GM18505 (cell line): ENCODE results near the gene MBD4.
A peak's percentile ranks its signal among the peaks of the same experiment; 100 is the strongest.
"Not testable (repeated sequence)": the region's sequence is repeated elsewhere in the genome, so short reads cannot be mapped to it uniquely, and the experiment has no call there.

ENCODE experiments used
- ATAC-seq: cut with Tn5 transposase; IDR thresholded peaks from one replicate; pipeline ENCODE4 v1.9.1; 2021; ENCODE audit not compliant: unreplicated experiment
- POLR2A ChIP-seq: IDR thresholded peaks from 4 replicates; pipeline ENCODE4 v1.6.1; 2011; ENCODE audit warnings: borderline replicate concordance; ENCODE audit not compliant: insufficient read depth, insufficient read length; ENCODE audit errors: extremely low read depth

MBD4 gene

DNA sequence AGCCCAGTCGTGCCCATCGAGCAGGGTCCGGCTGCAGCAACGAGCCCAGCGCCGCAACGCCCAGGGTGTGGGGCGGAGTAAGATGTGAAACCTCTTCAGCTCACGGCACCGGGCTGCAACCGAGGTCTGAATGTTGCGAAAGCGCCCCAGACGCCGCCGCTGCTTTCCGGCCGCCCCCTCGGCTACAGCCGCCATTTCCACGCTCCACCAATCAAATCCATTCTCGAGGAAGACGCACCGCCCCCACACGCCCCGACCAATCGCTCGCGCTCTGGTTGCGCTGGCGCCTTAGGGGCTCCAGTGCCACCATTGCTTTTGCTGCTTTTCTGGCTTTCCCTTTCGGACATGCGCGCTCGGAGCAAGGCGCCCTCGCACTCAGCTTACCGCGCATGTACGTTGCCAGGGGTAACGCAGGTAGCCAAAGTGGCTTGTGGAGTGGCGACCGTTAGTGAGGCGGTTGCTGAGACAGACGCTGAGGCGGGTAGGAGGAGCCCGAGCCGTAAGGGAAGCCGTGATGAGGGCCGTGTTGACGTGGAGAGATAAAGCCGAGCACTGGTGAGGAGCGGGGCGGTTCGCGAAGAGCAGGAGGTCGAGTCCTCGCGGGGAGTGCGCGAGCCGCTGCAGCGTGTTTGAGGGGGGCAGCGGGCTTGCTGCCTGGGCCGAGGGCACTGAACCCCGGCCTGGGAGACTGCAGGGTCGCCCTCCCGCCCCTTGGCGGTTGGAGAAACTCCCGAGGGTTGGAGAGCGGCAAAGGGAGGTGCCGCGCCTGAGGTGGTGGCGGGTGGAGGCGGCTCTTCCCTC is at the start of gene MBD4, which contains the start of gene IFT122:
Gene MBD4, minus strand, starts transcription at position 132 of the 801 bp plus-strand sequence. Its CDS starts 115 bp downstream, at position 17.
Gene IFT122, plus strand, starts transcription at position 408 of the 801 bp plus-strand sequence. Its CDS starts 107 bp downstream, at position 515.
- TF ChIP-seq POLR2A = peak; percentile 89
- ATAC-seq = peak; percentile 82

DNA sequence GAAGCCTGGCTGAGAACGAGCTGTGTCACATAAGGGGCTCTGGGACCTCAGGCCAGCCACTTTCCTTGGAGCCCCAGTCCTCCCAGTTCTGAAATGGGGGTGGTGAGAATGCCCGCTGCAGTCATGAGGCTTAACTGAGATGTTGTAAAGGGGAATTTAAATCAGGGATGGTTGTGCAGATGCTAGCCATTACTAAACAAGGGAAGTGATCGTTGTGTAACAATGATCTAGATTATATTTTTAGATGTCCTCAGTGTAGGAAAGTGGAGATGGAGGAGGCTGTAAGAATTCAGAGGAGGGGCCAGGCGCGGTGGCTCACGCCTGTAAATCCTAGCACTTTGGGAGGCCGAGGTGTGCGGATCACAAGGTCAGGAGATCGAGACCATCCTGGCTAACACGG is 49.5 kb upstream of the MBD4 start:
- not testable (repeated sequence) for ATAC-seq

DNA sequence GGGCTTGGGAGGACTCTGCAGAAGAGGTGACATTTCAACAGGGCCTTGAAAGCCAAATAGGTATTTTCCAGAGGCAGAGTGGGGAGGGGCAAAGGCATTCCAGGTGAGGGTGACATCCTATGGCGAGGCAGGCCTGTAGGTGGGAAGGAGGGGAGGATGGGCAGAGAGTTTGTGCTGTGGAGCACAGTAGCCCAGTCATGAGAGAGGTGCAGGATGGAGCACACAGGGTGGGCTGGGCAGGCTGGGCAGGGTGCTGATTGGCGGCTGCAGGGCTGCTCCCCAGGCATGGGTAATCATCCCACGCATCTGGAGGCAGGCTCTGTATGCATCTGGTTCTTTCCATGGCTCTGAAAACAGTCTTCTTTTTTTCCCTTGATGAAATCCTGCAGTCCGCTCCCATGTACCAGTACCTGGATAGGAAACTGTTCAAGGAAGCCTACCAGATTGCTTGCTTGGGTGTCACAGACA is 48.2 kb upstream of the MBD4 start:
- not testable (repeated sequence) for ATAC-seq

DNA sequence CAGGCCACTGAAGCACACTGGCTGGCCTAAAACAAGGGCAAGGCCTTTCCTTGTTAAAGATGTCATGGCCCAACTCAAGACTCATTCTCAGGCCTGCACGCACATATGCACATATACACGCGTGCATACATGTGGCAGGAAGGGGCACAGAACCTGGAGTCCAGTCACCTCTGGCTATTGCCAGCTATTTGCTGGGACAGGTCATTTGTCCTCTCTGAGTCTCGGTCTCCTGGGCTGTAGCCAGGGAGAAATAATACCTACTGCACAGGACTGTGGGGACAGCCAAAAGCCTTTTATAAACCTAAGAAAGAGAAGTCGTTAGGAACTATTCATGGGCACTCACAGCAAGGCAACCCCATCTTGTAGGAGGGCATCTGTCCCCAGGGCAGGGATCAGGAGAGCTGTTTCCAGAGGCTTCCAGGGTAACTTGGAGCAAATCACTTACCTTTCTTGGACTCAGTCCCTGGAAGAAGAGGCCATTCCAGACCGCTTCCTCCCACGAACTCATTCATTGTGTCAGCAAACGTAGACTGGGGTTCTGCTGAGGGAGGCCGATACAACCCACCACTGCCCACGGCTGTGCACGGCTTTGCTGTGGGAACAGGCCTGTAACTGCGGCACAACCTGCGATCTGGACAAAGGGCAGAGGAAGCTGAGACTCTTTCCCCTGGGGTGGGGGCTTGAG is 47.6 kb upstream of the MBD4 start:
- no peak for TF ChIP-seq POLR2A
- no peak for ATAC-seq

DNA sequence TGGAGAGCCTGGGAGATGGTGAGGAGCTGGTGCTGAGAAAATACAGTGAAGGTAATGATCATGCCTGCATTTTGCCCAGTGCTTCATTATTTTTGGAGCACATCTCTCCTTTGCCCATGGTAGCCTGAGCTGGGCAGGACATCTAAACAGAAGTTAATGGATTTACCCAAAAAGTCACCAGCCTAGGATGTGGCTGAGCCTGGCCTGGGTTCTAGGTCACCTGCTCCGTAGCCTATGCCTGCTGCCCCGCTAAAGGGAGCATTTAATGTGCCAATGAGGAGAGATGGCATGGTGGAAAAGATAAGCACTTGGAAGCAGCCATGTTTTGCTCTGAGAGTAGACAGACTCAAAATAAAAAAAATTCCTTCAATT is 46.9 kb upstream of the MBD4 start:
- TF ChIP-seq POLR2A = no peak
- ATAC-seq = no peak

DNA sequence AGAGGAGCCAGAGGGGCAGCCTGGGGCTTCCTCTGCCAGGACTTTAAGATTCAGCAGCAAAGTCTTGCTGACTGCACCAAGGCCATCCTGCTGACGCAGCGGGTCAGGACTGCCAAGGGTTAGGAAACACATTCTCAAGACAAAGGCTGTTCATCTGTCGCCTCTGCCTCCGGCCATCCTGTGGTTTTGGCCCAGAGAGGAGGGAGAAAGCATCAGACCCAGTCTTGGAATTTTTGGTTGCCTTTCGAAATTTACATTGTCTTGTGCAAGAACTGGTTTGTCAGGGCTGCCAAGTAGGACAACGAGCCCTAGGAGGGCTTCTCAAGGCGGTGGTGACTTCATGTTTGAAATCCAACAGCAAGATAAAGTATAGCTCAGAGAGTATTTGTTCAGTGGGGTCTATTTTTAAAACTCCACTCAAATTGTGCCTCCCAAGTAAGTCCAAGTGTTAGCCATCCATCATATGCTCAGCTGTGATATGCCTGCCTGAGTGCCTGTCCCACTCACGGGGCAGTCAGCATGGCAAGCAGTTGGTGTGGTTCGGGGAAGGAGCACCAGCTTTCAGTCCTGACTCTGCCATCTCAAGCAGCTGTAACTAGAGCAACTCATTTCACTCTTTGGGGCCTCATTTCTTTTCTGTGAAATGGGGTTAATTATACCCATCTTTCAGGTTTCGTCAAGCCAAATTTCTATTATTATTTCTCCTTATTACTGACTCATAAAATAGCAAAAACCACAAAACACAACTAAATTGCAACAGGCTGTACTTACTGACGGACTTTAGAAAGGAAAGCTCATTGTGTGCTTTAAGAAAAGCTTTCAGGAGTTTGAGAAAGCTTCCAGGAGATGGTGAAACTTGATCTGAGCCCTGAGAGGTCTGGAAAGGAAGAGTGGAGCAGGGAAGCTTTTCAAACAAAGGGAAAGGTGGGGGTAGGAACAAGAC is 46.2 kb upstream of the MBD4 start:
- ATAC-seq = no peak
- no peak for TF ChIP-seq POLR2A

DNA sequence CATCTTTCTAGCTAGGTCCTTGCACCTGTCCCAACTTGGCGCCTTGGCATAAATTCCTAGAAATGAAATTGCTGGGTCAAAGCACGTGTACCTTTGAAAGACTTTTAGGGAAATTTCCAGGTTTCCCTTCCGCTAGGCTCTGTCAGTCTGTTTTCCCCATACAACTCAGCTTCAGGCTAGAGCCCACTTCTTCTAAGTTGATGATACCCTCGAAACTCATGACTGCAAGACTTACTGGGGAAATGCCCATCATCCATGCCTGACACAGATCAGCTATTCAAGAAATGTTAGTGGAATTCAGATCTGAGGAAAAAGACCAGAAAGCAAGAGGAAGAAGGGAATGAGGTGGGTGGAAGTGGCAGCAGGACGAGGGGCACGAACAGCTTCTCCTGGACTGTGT is 45.4 kb upstream of the MBD4 start:
- ATAC-seq = not testable (repeated sequence)

DNA sequence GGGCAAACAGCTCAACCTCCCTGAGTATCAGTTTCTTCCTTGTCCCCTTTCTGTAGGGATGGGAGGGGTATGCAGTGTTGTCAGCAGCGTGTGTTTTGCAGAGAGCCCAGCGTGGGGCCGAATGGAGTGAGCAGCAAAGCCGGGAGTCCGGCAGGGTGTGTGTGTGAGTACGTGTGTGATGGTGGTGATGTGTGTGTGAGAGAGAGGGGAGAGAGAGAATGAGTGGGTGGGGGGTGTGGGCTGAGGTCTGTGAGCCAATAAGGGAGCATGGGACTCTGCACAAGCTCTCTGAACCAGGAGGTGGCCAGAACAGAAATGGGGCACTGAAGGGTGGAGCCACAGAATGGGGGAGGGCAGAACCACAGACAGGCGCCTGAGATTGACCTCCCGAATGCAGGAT is 44.1 kb upstream of the MBD4 start:
- TF ChIP-seq POLR2A = no peak
- ATAC-seq = no peak

DNA sequence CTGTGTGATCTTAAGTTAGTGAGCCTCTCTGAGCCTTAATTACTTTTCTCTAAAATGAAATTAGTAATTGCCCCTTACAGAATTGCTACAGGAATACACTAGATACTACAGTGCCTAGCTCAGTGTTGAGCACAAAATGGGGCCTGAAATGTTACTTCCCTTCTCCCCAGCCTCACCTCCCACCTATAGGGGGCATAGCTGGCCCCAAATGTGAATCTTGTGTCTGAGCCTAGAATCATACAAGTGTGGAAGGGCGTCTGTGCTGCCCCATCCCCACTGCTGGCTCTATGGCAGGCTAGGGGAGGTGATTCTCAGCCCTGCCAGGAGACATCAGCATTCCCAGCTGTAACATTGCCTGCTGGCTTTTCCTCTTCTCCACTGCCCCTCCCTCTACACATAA is 43.0 kb upstream of the MBD4 start:
- no peak for TF ChIP-seq POLR2A
- no peak for ATAC-seq

DNA sequence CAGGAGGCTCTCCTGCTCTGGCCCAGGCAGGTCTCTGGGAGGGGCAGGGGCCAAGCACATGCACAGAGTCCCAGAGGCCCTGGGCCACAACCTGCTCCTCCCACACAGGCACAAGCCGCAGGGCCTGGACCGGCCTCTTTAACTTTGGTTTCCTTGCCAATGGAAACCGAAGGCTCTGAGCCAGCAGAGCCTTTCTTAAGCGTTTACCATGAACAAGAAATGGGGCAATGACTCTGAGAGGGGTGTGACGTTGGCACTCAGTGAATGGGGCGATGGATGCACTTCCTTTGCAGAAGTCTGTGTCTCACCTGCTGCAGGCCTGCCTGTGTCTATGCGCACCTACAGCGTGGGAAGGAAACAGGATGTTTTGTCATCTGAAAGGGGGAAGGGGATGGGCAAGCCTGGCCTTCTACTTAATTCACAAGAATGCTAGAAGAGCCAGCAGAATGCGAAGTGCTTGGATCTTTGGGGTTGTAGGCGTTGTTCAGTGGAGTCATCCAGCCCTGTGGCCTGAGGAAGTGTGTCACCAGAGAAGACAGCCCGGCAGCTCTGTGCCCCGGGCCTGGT is 42.1 kb upstream of the MBD4 start:
- ATAC-seq = no peak
- TF ChIP-seq POLR2A = no peak

DNA sequence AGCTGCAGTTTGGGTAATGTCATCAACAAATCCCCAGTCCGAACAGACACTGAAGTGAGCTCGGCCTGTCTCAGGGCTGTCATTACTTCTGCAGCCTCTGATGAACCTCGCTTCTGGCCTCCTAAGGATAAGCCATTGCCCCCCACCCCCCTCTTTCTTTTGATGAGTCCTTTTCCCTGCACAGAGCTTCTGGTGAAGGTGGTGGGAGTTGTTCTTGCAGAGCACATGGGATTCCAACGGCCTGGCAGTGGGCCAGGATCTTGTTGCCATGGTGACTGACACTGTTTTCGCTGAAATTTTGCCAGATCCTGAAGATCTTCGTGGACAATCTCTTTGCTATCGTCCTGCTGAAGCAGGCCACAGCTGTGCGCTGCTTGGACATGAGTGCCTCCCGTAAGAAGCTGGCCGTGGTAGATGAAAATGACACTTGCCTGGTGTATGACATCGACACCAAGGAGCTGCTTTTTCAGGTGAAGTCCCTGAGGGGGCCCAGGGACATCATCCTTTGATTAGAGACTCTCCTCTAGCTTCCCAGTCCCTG is 41.5 kb upstream of the MBD4 start:
- ATAC-seq = not testable (repeated sequence)

DNA sequence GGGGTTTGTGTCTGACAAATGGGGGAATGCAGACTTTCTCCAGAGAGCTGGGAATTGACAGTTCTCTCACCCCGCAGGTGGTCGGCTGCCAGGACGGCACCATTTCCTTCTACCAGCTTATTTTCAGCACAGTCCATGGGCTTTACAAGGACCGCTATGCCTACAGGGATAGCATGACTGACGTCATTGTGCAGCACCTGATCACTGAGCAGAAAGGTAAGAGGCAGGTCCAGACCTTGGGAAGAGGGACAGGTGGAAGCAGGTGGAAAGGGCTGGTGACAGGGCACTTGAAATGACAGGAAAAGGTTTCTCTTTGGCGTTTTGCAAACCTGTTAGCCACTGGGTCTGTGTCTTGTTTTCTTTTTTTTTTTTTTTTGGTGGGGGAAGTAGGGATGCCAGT is 36.8 kb upstream of the MBD4 start:
- no peak for TF ChIP-seq POLR2A
- no peak for ATAC-seq

DNA sequence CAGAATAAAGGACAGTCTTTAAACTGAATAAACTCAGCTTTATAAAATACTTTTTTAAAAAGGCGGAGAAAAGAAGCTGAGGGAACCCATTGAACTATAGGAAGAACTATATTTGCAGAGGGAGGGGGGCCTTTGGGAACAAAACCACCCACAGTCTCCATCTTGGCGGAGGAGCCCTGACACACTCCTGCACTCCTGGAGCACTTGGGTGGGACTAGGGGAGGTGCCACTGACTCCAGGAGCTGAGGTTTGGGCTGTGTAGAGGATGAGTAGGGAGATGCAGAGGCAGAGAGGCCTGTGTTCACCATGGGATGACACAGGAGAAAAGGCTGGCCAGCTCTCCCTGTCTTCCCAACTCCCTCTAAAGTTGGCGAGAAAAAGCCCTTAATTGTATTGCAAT is 36.1 kb upstream of the MBD4 start:
- no peak for ATAC-seq
- no peak for TF ChIP-seq POLR2A
